SHP77 (cell line): ENCODE measurements around the gene TMEM209.
"Not testable (repeated sequence)": the region's sequence is repeated elsewhere in the genome, so short reads cannot be mapped to it uniquely, and the experiment has no call there.

Source experiments
- DNase-seq, 2 experiments: peaks; one replicate each; lab custom pipeline; 2025; lab: John Stamatoyannopoulos, UW

The TMEM209 gene

GRCh38 chr7:130162196-130162595 is 43.0 kb downstream of the TMEM209 start:
- no peak for DNase-seq

GRCh38 chr7:130160455-130160854 is 44.8 kb downstream of the TMEM209 start:
- DNase-seq, result no peak

DNA sequence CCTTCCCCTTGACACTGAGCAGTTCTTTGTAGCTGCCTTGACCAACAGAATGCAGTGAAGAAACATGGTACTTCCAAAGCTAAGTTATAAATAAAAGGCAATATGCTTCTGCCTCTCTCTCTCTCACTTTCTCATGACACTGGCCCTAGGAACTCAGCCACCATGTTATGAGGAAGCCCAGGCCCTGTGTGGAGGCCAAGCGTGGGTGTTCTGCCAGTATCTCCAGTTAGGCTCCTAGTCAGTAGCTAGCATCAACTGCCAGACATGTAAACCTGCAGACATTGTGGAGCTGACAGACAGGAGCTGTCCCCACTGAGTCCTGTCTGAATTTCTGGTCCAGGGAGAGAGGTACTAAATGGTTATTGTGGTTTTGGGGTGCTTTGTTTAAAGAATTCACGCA is 45.2 kb downstream of the TMEM209 start:
- DNase-seq, result no peak

DNA sequence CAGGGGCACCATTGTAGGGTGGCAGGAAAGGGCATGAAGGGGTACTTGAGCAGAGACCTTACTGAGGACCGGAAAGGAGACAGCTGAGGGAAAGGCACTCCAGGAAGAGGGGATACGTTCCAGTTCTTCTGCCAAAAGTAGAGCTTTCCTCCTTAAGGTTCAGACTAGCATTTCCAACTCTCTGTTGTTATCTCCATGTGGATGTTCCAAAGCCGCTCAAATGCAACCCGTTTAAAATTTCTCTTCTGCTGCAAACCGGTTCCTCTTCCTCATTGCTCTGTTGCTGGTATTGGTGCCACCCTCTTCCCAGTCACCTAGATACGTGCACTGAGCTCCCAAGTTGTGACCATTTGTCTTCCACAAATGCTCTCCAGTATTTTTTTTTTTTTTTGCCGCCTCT is 47.5 kb downstream of the TMEM209 start:
- DNase-seq, result no peak

- DNase-seq, result no peak
These were observed 49.1 kb downstream of the TMEM209 start for GRCh38 chr7:130156140-130156539.

GRCh38 chr7:130154501-130155317 is 50.5 kb downstream of the TMEM209 start:
- DNase-seq, result peak; percentile 88 to 91

DNA sequence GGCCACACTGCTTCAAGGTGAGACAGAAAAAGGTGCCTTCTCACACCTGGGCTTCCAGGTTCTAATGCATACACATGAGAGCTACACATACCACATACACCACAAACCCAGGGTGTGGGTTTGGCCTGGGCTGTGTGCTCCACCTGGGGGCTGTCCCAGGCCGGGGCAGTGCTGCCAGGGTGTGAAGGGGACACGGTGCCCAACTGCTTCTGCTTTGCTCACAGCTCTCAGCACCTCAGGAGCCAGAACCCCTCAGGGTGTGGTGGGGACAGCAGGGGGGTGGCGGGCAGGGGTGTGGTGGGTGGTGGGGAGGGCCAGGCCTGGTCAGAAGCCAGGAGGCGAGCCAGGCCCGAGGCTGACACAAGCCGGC is 51.1 kb downstream of the TMEM209 start:
- peak in 1 of 2 experiments; percentile 57 for DNase-seq

- DNase-seq, result no peak
These were observed 51.8 kb downstream of the TMEM209 start for GRCh38 chr7:130153211-130153908.

DNA sequence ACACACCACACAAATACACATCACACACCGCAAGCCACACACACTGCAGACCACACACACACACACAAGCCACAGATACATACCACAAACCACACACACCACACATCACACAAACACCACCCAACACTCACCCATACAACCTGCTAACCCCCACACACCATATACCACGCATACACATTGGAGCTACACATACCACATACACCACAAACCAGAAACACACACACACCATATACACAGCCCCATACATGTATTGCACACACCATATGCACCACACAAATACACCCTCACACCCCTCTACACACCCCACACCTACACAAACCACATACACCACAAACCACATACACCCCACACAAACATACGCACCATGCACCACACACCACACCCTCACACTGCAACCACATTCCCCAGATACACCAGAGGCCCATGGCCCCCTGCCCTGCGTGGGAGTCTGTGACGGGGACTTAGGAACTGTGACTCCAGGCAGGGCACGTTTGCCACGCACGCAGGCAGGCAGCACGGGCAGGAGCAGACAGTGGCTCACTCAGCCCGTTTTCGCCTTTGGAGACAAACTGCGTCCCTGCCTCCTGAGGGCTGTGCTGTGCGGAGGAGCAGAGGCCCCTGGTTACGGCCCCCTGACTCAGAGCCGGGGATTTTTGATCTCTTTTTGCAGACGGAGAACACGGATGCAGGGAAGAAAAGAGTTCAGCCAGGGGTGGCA is 52.6 kb downstream of the TMEM209 start:
- no peak for DNase-seq

GRCh38 chr7:130151591-130152492 is 53.4 kb downstream of the TMEM209 start:
- DNase-seq, result no peak

- DNase-seq, result no peak
These were observed 54.6 kb downstream of the TMEM209 start for GRCh38 chr7:130150587-130150986.

DNA sequence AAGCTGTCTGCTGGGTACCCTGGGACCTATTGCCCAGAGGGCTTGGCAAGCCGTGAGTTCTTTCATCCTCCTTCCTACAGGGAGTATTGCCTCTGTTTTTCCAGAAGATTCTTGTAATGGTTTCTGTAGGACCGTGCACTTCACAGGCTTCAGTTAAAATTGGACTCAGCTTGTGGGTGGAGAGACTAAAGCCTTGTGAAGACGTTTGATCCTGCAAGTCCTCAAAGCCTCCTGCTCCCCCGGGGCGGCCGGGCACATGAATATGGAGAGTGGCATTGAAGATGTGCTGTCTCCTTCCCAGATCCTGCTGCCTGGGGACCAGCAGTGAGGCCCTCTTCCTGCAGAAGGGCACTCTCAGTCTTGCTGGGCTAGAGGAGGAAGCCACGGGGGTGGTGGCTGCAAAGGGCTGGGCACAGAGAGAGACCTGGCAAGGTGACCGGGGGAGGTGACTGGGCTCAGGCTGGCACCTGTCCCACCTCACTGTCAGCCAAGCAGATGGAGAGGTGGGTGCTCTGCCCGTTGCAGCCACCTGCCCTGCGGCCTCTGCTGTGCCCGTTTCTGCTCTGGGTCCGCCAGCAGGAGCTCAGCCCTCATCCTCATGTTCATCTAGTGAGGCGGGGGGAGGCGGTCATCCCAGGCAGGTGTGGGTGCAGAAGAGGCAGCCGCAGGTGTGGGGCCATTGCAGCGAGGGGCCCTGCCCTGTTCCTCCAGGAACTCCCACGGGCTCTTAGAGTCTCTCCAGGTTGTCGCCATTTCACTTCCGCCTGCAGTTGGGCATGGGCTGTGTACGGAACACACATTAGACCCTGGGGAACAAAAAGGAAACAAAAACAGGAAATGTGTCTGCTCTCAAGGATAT is 55.7 kb downstream of the TMEM209 start:
- DNase-seq, result peak; percentile 28 to 51

DNA sequence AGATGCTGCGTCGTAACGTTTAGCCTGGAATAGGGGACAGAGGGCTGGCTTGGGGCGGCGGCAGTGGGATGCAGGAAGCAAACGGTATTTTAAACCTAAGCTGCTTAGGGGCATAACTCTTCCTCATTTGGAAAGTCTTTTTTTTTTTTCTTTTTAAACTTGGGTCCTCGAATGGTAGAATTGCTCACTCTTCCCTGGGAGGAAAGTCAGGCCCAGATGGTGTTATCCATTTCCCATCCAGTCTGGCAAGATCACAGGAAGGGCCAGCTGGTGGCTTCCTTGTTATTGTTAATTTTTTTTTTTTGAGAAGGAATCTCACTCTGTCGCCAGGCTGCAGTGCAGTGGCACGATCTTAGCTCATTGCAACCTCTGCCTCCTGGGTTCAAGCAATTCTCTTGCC is 56.6 kb downstream of the TMEM209 start:
- DNase-seq, result no peak

GRCh38 chr7:130147710-130148325 is 57.4 kb downstream of the TMEM209 start:
- DNase-seq, result no peak

GRCh38 chr7:130146693-130147405 is 58.4 kb downstream of the TMEM209 start:
- no peak for DNase-seq

GRCh38 chr7:130146142-130146541 is 59.1 kb downstream of the TMEM209 start:
- DNase-seq, result not testable (repeated sequence)

DNA sequence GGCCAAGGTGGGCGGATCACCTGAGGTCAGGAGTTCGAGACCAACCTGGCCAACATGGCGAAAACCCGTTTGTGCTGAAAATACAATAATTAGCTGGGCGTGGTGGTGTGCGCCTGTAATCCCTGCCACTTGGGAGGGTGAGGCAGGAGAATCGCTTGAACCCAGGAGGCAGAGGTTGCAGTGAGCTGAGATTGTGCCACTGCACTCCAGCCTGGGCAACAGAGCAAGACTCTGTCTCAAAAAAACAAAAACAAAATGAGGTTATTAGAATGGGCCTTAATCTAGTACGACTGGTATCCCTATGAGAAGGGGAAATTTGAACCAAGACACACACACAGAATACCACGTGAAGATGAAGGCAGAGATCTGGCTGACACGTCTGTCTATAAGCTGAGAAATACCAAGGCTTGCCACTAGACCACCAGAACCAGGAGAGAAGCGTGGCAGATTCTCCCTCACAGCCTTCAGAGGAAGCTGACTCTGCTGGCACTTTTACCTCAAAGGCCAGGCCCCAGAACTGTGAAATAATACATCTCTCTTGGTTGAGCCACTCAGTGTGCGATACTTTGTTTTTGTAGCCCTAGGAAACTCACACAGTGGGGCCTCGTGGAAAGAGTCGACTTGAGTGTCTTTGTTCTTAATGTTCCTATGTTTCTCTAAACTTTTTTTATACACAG is 59.6 kb downstream of the TMEM209 start:
- DNase-seq, result no peak

DNA sequence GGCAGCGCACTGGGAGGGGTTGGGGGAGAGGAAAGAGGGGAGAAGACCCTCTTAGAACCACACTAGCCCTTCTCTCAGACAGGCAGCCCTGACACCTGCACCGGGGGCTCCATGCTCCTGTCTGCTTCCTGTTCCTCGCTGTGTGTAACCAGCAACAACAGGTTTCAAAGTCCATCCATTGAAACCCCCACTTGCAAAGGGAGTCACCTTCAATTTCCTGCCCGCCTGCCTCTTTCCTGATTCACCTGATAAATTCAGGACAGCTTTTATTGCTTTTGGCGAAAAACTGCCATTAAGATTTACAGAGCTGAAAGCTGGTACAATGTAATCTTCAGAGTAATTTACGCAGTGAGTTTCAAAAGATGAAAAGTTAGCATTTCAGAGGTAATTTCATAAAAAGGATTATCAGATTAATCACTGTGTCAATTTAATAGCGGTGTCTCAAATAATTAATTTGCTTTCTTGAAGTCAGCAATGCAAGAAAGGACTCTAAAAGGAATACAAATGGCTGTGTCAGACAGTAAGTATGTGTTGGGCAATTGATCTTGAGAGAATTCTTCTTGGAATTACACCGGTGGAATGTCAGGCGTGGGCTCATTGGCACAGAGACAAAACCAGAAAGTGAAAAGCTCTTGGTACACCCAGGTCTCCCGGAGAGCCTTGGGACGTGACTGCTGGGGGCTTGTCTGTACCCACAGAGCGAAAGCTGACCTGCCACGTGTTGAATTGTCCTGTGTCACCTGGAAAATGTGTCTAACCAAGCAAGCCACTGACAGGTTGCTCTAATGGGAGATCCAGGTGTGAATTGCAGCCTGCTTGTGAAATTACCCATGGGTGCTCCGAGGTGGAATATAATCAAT is 60.7 kb downstream of the TMEM209 start:
- DNase-seq, result no peak
